Measurements from ENCODE around the gene CDH11. TPM values are rescaled to one million over a fixed set of nuclear protein-coding genes. Genes with fewer than 3 reads are reported as not detected.

The CDH11 gene
- not detected for total RNA-seq
- not detected for polyA plus RNA-seq

GRCh38 chr16:65121870-65122723, at the start of gene CDH11:
CDH11 (minus strand) TSS chr16:65122063; CDS start chr16:65004869, 117,194 bp downstream.
- intact Hi-C loops (cut with micrococcal nuclease): no loop called here
- H3K27ac Mint-ChIP-seq: no peak within 1 kb of the TSS
- Histone ChIP-seq H3K36me3 (ENCODE audit: insufficient read depth, low read length) (no peaks in the 10 kb centered on the region), H3K27ac (ENCODE audit: low read depth, low read length) (no peak within 1 kb of the TSS), H3K4me3 (ENCODE audit: low read length in 2 of 2) (no peak within 1 kb of the TSS), H3K4me1 (ENCODE audit: insufficient read depth, low read length) (no peaks in the 10 kb centered on the region), H3K9me3 (ENCODE audit: control insufficient read depth in 1 of 2, low read length in 2 of 2) (no peaks in the 10 kb centered on the region), H3K27me3 (ENCODE audit: insufficient read depth, low read length) (no peaks in the 10 kb centered on the region)
- DNase-seq: no peak
- ChIA-PET CTCF (ENCODE audit: partially characterized antibody) (no interaction called here), POLR2A (ENCODE audit: partially characterized antibody) (no interaction called here)
- H3K4me3 Mint-ChIP-seq: no peak within 1 kb of the TSS
- peaks cover 0 to 2% of the 10 kb centered on the region in 2 donors for H3K36me3 Mint-ChIP-seq
- peaks cover 0 to 19% (median 2%) of the 10 kb centered on the region in 8 donors for H3K9me3 Mint-ChIP-seq
- peaks cover 21 to 23% of the 10 kb centered on the region in 2 donors for H3K27me3 Mint-ChIP-seq
- peaks cover 0 to 5% (median 2%) of the 10 kb centered on the region in 4 donors for H3K4me1 Mint-ChIP-seq

- Histone ChIP-seq H3K36me3 (ENCODE audit: insufficient read depth, low read length) (no peaks in the 10 kb centered on the region), H3K27me3 (ENCODE audit: insufficient read depth, low read length) (no peaks in the 10 kb centered on the region), H3K27ac (ENCODE audit: low read depth, low read length) (no peak overlapping the region), H3K4me3 (ENCODE audit: low read length in 2 of 2) (no peak overlapping the region), H3K4me1 (ENCODE audit: insufficient read depth, low read length) (no peaks in the 10 kb centered on the region), H3K9me3 (ENCODE audit: control insufficient read depth in 1 of 2, low read length in 2 of 2) (no peaks in the 10 kb centered on the region)
- peaks cover 0 to 10% (median 3%) of the 10 kb centered on the region in 8 donors for H3K9me3 Mint-ChIP-seq
- no peak overlapping the region for H3K4me3 Mint-ChIP-seq
- H3K36me3 Mint-ChIP-seq: no peaks in the 10 kb centered on the region
- no peaks in the 10 kb centered on the region for H3K27me3 Mint-ChIP-seq
- ChIA-PET POLR2A (ENCODE audit: partially characterized antibody) (no interaction called here), CTCF (ENCODE audit: partially characterized antibody) (no interaction called here)
- DNase-seq: no peak
- no peaks in the 10 kb centered on the region for H3K4me1 Mint-ChIP-seq
- intact Hi-C loops (cut with micrococcal nuclease): no loop called here
- H3K27ac Mint-ChIP-seq: no peak overlapping the region
These were observed 32.5 kb upstream of the CDH11 start for GRCh38 chr16:65154321-65154720.

GRCh38 chr16:65153365-65154105, 31.7 kb upstream of the CDH11 start:
- H3K27me3 Mint-ChIP-seq: no peaks in the 10 kb centered on the region
- H3K27ac ChIP-seq (ENCODE audit: low read depth, low read length): no peak overlapping the region
- no peak overlapping the region for H3K4me3 ChIP-seq (ENCODE audit: low read length in 2 of 2)
- H3K4me1 Mint-ChIP-seq: no peaks in the 10 kb centered on the region
- H3K9me3 Mint-ChIP-seq: peaks cover 0 to 10% (median 4%) of the 10 kb centered on the region in 8 donors
- CTCF ChIA-PET (ENCODE audit: partially characterized antibody): no interaction called here
- no peaks in the 10 kb centered on the region for H3K36me3 Mint-ChIP-seq
- no peaks in the 10 kb centered on the region for H3K9me3 ChIP-seq (ENCODE audit: control insufficient read depth in 1 of 2, low read length in 2 of 2)
- H3K36me3 ChIP-seq (ENCODE audit: insufficient read depth, low read length): no peaks in the 10 kb centered on the region
- H3K4me1 ChIP-seq (ENCODE audit: insufficient read depth, low read length): no peaks in the 10 kb centered on the region
- H3K27me3 ChIP-seq (ENCODE audit: insufficient read depth, low read length): no peaks in the 10 kb centered on the region
- intact Hi-C loops (cut with micrococcal nuclease): no loop called here
- POLR2A ChIA-PET (ENCODE audit: partially characterized antibody): no interaction called here
- H3K27ac Mint-ChIP-seq: no peak overlapping the region
- DNase-seq: no peak
- H3K4me3 Mint-ChIP-seq: no peak overlapping the region

GRCh38 chr16:65148804-65149203, 26.9 kb upstream of the CDH11 start:
- Histone ChIP-seq H3K9me3 (ENCODE audit: control insufficient read depth in 1 of 2, low read length in 2 of 2) (no peaks in the 10 kb centered on the region), H3K27me3 (ENCODE audit: insufficient read depth, low read length) (no peaks in the 10 kb centered on the region), H3K36me3 (ENCODE audit: insufficient read depth, low read length) (no peaks in the 10 kb centered on the region), H3K27ac (ENCODE audit: low read depth, low read length) (no peak overlapping the region), H3K4me3 (ENCODE audit: low read length in 2 of 2) (no peak overlapping the region), H3K4me1 (ENCODE audit: insufficient read depth, low read length) (no peaks in the 10 kb centered on the region)
- peaks cover 5 to 11% (median 6%) of the 10 kb centered on the region in 8 donors for H3K9me3 Mint-ChIP-seq
- no peaks in the 10 kb centered on the region for H3K36me3 Mint-ChIP-seq
- ChIA-PET CTCF (ENCODE audit: partially characterized antibody) (no interaction called here), POLR2A (ENCODE audit: partially characterized antibody) (no interaction called here)
- no peak overlapping the region for H3K27ac Mint-ChIP-seq
- H3K27me3 Mint-ChIP-seq: no peaks in the 10 kb centered on the region
- intact Hi-C loops (cut with micrococcal nuclease): no loop called here
- no peak overlapping the region for H3K4me3 Mint-ChIP-seq
- H3K4me1 Mint-ChIP-seq: no peaks in the 10 kb centered on the region
- no peak for DNase-seq

- no peak for DNase-seq
- intact Hi-C loops (cut with micrococcal nuclease): no loop called here
- POLR2A ChIA-PET (ENCODE audit: partially characterized antibody): no interaction called here
- CTCF ChIA-PET (ENCODE audit: partially characterized antibody): no interaction called here
- H3K4me1 ChIP-seq (ENCODE audit: insufficient read depth, low read length): no peaks in the 10 kb centered on the region
- no peaks in the 10 kb centered on the region for H3K9me3 ChIP-seq (ENCODE audit: control insufficient read depth in 1 of 2, low read length in 2 of 2)
- H3K36me3 ChIP-seq (ENCODE audit: insufficient read depth, low read length): no peaks in the 10 kb centered on the region
- H3K27ac Mint-ChIP-seq: no peak overlapping the region
- no peak overlapping the region for H3K4me3 Mint-ChIP-seq
- peaks cover 0 to 12% (median 4%) of the 10 kb centered on the region in 8 donors for H3K9me3 Mint-ChIP-seq
- H3K36me3 Mint-ChIP-seq: no peaks in the 10 kb centered on the region
- no peaks in the 10 kb centered on the region for H3K4me1 Mint-ChIP-seq
- no peak overlapping the region for H3K27ac ChIP-seq (ENCODE audit: low read depth, low read length)
- H3K27me3 ChIP-seq (ENCODE audit: insufficient read depth, low read length): no peaks in the 10 kb centered on the region
- no peaks in the 10 kb centered on the region for H3K27me3 Mint-ChIP-seq
- H3K4me3 ChIP-seq (ENCODE audit: low read length in 2 of 2): no peak overlapping the region
These were observed 20.4 kb upstream of the CDH11 start for GRCh38 chr16:65142276-65142675.

GRCh38 chr16:65136681-65137080, 14.8 kb upstream of the CDH11 start:
- H3K4me1 Mint-ChIP-seq: no peaks in the 10 kb centered on the region
- no peak overlapping the region for H3K4me3 ChIP-seq (ENCODE audit: low read length in 2 of 2)

GRCh38 chr16:65126845-65127624, 5.2 kb upstream of the CDH11 start:
- H3K9me3 ChIP-seq (ENCODE audit: control insufficient read depth in 1 of 2, low read length in 2 of 2): no peaks in the 10 kb centered on the region
- ChIA-PET CTCF (ENCODE audit: partially characterized antibody) (no interaction called here), POLR2A (ENCODE audit: partially characterized antibody) (no interaction called here)
- H3K27ac ChIP-seq (ENCODE audit: low read depth, low read length): no peak overlapping the region
- peaks cover 0 to 13% (median 4%) of the 10 kb centered on the region in 8 donors for H3K9me3 Mint-ChIP-seq
- DNase-seq: no peak
- no peak overlapping the region for H3K27ac Mint-ChIP-seq
- no peaks in the 10 kb centered on the region for H3K36me3 Mint-ChIP-seq
- H3K4me1 ChIP-seq (ENCODE audit: insufficient read depth, low read length): no peaks in the 10 kb centered on the region
- no peak overlapping the region for H3K4me3 Mint-ChIP-seq
- intact Hi-C loops (cut with micrococcal nuclease): no loop called here
- H3K4me1 Mint-ChIP-seq: peaks cover 0 to 5% (median under 1%) of the 10 kb centered on the region in 4 donors
- no peaks in the 10 kb centered on the region for H3K36me3 ChIP-seq (ENCODE audit: insufficient read depth, low read length)
- peaks cover 11% of the 10 kb centered on the region in 2 donors for H3K27me3 Mint-ChIP-seq
- no peak overlapping the region for H3K4me3 ChIP-seq (ENCODE audit: low read length in 2 of 2)
- H3K27me3 ChIP-seq (ENCODE audit: insufficient read depth, low read length): no peaks in the 10 kb centered on the region

More at GRCh38 chr16:65136681-65137080, 14.8 kb upstream of the CDH11 start:
- Histone ChIP-seq H3K36me3 (ENCODE audit: insufficient read depth, low read length) (no peaks in the 10 kb centered on the region), H3K4me1 (ENCODE audit: insufficient read depth, low read length) (no peaks in the 10 kb centered on the region), H3K9me3 (ENCODE audit: control insufficient read depth in 1 of 2, low read length in 2 of 2) (no peaks in the 10 kb centered on the region), H3K27me3 (ENCODE audit: insufficient read depth, low read length) (no peaks in the 10 kb centered on the region), H3K27ac (ENCODE audit: low read depth, low read length) (no peak overlapping the region)
- Mint-ChIP-seq H3K36me3 (no peaks in the 10 kb centered on the region), H3K27ac (no peak overlapping the region), H3K4me3 (no peak overlapping the region), H3K27me3 (no peaks in the 10 kb centered on the region), H3K9me3 (peaks cover 0 to 20% (median 6%) of the 10 kb centered on the region in 8 donors)
- ChIA-PET POLR2A (ENCODE audit: partially characterized antibody) (no interaction called here), CTCF (ENCODE audit: partially characterized antibody) (no interaction called here)
- intact Hi-C loops (cut with micrococcal nuclease): no loop called here
- DNase-seq: no peak

All from CD4-positive, alpha-beta memory T cell (primary cell).